GM12878 (cell line): ENCODE measurements around the gene SLC39A13. TPM values are rescaled to one million over a fixed set of nuclear protein-coding genes. Genes with fewer than 3 reads are reported as not detected.

Experiments used
- ATAC-seq: fragments of 200-7000 bp; cut with Tn5 transposase; 3 replicates; pipeline ENCODE4 v1.9.1; 2020; ENCODE audit warnings: mild to moderate bottlenecking, moderate library complexity
- Bru-seq: library from RNA; stranded (reverse); fragments of 400-500 nt; gene quantifications from one replicate; lab custom pipeline; 2021; lab: Mats Ljungman, UMichigan
- BruChase-seq, 2 experiments: library from RNA; stranded (reverse); fragments of 400-500 nt; gene quantifications; one replicate each; lab custom pipeline; 2021; lab: Mats Ljungman, UMichigan
- BruUV-seq: library from RNA; stranded (reverse); fragments of 400-500 nt; replicated peaks from 2 replicates; lab custom pipeline; 2021; lab: Mats Ljungman, UMichigan
- CTCF ChIA-PET: fragments of 300-600 bp; sonication (Branson Sonifier 250); formaldehyde crosslinking; extraction: SDS; loops from one replicate; lab custom pipeline; 2021; ENCODE audit warnings: inconsistent platforms; lab: Yijun Ruan, JAX
- POLR2A ChIA-PET: fragments of 350-600 bp; formaldehyde crosslinking; extraction: SDS; loops from one replicate; lab custom pipeline; 2021; ENCODE audit warnings: inconsistent platforms; lab: Charles Lee
- RAD21 ChIA-PET: fragments of 300-600 bp; sonication (Branson Sonifier 250); formaldehyde crosslinking; loops from one replicate; lab custom pipeline; 2023; ENCODE audit warnings: antibody characterized with exemption; ENCODE audit not compliant: unreplicated experiment; lab: Charles Lee
- SMC1A ChIA-PET: fragments of 300-600 bp; sonication (Branson Sonifier 250); formaldehyde crosslinking; loops from one replicate; lab custom pipeline; 2023; ENCODE audit not compliant: unreplicated experiment, uncharacterized antibody; lab: Charles Lee
- DNase-seq: peaks from one replicate; pipeline ENCODE4 v3.0.0-alpha.2; 2011; ENCODE audit warnings: low read depth, low spot score
- FAIRE-seq: peaks from 3 replicates; lab custom pipeline; 2011; peaks lifted over from hg19 to GRCh38; lab: Jason Lieb, UNC
- H2AFZ ChIP-seq: 2 replicates; pipeline ENCODE4 v1.6.0; 2011; ENCODE audit warnings: low read depth, low read length, control low read depth; ENCODE audit not compliant: control insufficient read depth
- H3K27ac ChIP-seq: 2 replicates; pipeline ENCODE4 v1.5.1; 2011; ENCODE audit warnings: control low read depth; ENCODE audit not compliant: control insufficient read depth, insufficient read depth
- H3K27me3 ChIP-seq, 2 experiments: replicated peaks in 1 of 2; 2 replicates each; pipeline versions ENCODE4 v1.6.0 to v1.6.1; 2011; ENCODE audit warnings: low read length in 1 of 2; ENCODE audit not compliant: control insufficient read depth in 2 of 2, insufficient read depth in 2 of 2
- H3K36me3 ChIP-seq, 2 experiments: 2 replicates each; pipeline ENCODE4 v1.5.1; 2011; ENCODE audit warnings: low read length in 1 of 2; ENCODE audit not compliant: control insufficient read depth in 2 of 2, insufficient read depth in 2 of 2
- H3K4me1 ChIP-seq: 2 replicates; pipeline ENCODE4 v1.6.1; 2011; ENCODE audit warnings: mild to moderate bottlenecking, low read length, moderate library complexity, mixed read lengths; ENCODE audit not compliant: control insufficient read depth, insufficient read depth
- H3K4me2 ChIP-seq: 2 replicates; pipeline ENCODE4 v1.6.0; 2011; ENCODE audit warnings: control low read depth; ENCODE audit not compliant: control insufficient read depth, insufficient read depth
- H3K4me3 ChIP-seq: fragments of 200-600 bp; sonication (generic); 2 replicates; pipeline ENCODE4 v1.5.1; 2016
- H3K79me2 ChIP-seq: 2 replicates; pipeline ENCODE4 v1.6.0; 2011; ENCODE audit warnings: low read length; ENCODE audit not compliant: control insufficient read depth, insufficient read depth
- H3K9ac ChIP-seq: 2 replicates; pipeline ENCODE4 v1.8.0; 2011; ENCODE audit warnings: low read length, control low read depth, mixed read lengths; ENCODE audit not compliant: control insufficient read depth, insufficient read depth
- H3K9me3 ChIP-seq: replicated peaks from 3 replicates; pipeline ENCODE4 v1.5.1; 2011; ENCODE audit warnings: mild to moderate bottlenecking, low read length; ENCODE audit not compliant: control insufficient read depth, insufficient read depth
- H4K20me1 ChIP-seq: 2 replicates; pipeline ENCODE4 v1.6.0; 2011; ENCODE audit not compliant: control insufficient read depth, insufficient read depth
- BHLHE40 ChIP-seq, 2 experiments: fragments of 450-650 bp in 1 of 2; IDR thresholded peaks; 2 replicates each; pipeline ENCODE4 v1.6.1; 2011 to 2017; ENCODE audit warnings: low read depth in 2 of 2, borderline replicate concordance in 1 of 2, improper control_type of control experiment in 1 of 2, low read length in 1 of 2, mild to moderate bottlenecking in 1 of 2
- CEBPB ChIP-seq, 2 experiments: fragments of 150-350 bp in 1 of 2; IDR thresholded peaks; 2 replicates each; pipeline ENCODE4 v1.6.1; 2012 to 2014; ENCODE audit warnings: low read depth in 2 of 2, low read length in 2 of 2, borderline replicate concordance in 1 of 2, inconsistent platforms in 1 of 2
- CREB1 ChIP-seq: IDR thresholded peaks from 2 replicates; pipeline ENCODE4 v1.6.1; 2012; ENCODE audit warnings: low read depth, mild to moderate bottlenecking, inconsistent platforms
- DPF2 ChIP-seq: fragments of 450-650 bp; IDR thresholded peaks from 2 replicates; pipeline ENCODE4 v1.6.1; 2017; ENCODE audit warnings: mild to moderate bottlenecking
- EED ChIP-seq: sonication (generic); IDR thresholded peaks from 2 replicates; pipeline ENCODE4 v1.6.1; 2016; ENCODE audit warnings: antibody characterized with exemption, low read depth
- ESRRA ChIP-seq: IDR thresholded peaks from 2 replicates; pipeline ENCODE4 v1.6.1; 2012; ENCODE audit warnings: mild to moderate bottlenecking, low read length, improper control_type of control experiment
- FOS ChIP-seq: IDR thresholded peaks from 3 replicates; pipeline ENCODE4 v1.6.1; 2011; ENCODE audit warnings: borderline replicate concordance; ENCODE audit not compliant: insufficient read length; ENCODE audit errors: extremely low read depth
- FOXK2 ChIP-seq: fragments of 450-650 bp; IDR thresholded peaks from 2 replicates; pipeline ENCODE4 v1.6.1; 2017; ENCODE audit warnings: mild to moderate bottlenecking, moderate library complexity
- GATAD2B ChIP-seq: fragments of 450-650 bp; conservative IDR thresholded peaks from 2 replicates; pipeline ENCODE4 v1.6.1; 2017; ENCODE audit warnings: low read depth, mild to moderate bottlenecking, moderate library complexity
- IRF3 ChIP-seq: fragments of 450-650 bp; IDR thresholded peaks from 2 replicates; pipeline ENCODE4 v1.6.1; 2014; ENCODE audit warnings: mild to moderate bottlenecking
- LARP7 ChIP-seq: fragments of 450-650 bp; IDR thresholded peaks from 2 replicates; pipeline ENCODE4 v1.6.1; 2017; ENCODE audit warnings: mild to moderate bottlenecking
- MTA2 ChIP-seq: fragments of 450-650 bp; IDR thresholded peaks from 2 replicates; pipeline ENCODE4 v1.6.1; 2016; ENCODE audit warnings: low read depth, mild to moderate bottlenecking, moderate library complexity
- RCOR1 ChIP-seq: conservative IDR thresholded peaks from 2 replicates; pipeline ENCODE4 v1.6.1; 2012; ENCODE audit warnings: low read depth, low read length, improper control_type of control experiment
- RFX5 ChIP-seq: IDR thresholded peaks from 2 replicates; pipeline ENCODE4 v1.6.1; 2011; ENCODE audit warnings: low read depth, low read length, improper control_type of control experiment
- SIX5 ChIP-seq: IDR thresholded peaks from 2 replicates; pipeline ENCODE4 v1.6.1; 2011; ENCODE audit warnings: mild to moderate bottlenecking, low read depth, low read length, moderate library complexity; ENCODE audit not compliant: severe bottlenecking
- SUPT20H ChIP-seq: IDR thresholded peaks from 2 replicates; pipeline ENCODE4 v1.6.1; 2011; ENCODE audit warnings: low read depth, mild to moderate bottlenecking, low read length, moderate library complexity, borderline replicate concordance; ENCODE audit not compliant: control insufficient read depth
- ZNF24 ChIP-seq: fragments of 450-650 bp; IDR thresholded peaks from 2 replicates; pipeline ENCODE4 v1.6.1; 2017; ENCODE audit warnings: antibody characterized with exemption, mild to moderate bottlenecking
- ZNF274 ChIP-seq: IDR thresholded peaks from one replicate; pipeline ENCODE4 v1.8.0; 2011; ENCODE audit not compliant: insufficient read length, insufficient read depth
- ZZZ3 ChIP-seq: IDR thresholded peaks from 2 replicates; pipeline ENCODE4 v1.6.1; 2011; ENCODE audit warnings: low read depth; ENCODE audit not compliant: control insufficient read depth, insufficient read length
- WGBS: methylation state at CpG from one replicate; pipeline ENCODE4 v1.1.6; 2016; ENCODE audit warnings: low lambda C conversion rate; ENCODE audit not compliant: insufficient replicate concordance, insufficient coverage; ENCODE audit errors: missing lambda C conversion rate; 5-methylcytosine and 5-hydroxymethylcytosine counted together
- in situ Hi-C: fragments of 300-500 bp; cut with MboI; formaldehyde crosslinking; loops from 9 replicates; pipeline ENCODE4 v1.14.3; 2018; ENCODE audit warnings: mixed read lengths
- intact Hi-C: fragments of 100-400 bp; cut with micrococcal nuclease; formaldehyde crosslinking; loops from one replicate; pipeline ENCODE4 v1.14.2; 2022; ENCODE audit not compliant: unreplicated experiment
- long read RNA-seq, 2 experiments: library from polyadenylated mRNA; unstranded; transcript quantifications; one replicate each; pipeline ENCODE4 v2.0.0, GENCODE V29; 2019 to 2020
- polyA minus RNA-seq, 3 experiments: library from RNA; depleted of rRNA, polyadenylated mRNA; stranded (reverse); fragments of >200 nt; gene quantifications; 2 replicates each; pipeline ENCODE4 v1.2.3, GENCODE V29; 2011
- polyA plus RNA-seq, 11 experiments: library from polyadenylated mRNA; depleted of rRNA in 4 of 11; unstranded in 6 of 11; stranded (reverse) in 5 of 11; fragments of >200 nt; fragmentation: Nextera tagmentation in 4 of 11; fragmentation: Illumina TruSeq in 1 of 11; extraction: Ambion mirVana in 4 of 11; extraction: Trizol in 1 of 11; gene quantifications; 1 replicate in 1 of 11; 2 replicates in 10 of 11; pipeline versions ENCODE4 v1.2.1 to v1.2.3, GENCODE V29; 2011 to 2016; ENCODE audit warnings: inconsistent platforms in 2 of 11, missing spikeins in 2 of 11, low read depth in 1 of 11
- total RNA-seq, 4 experiments: library from RNA; depleted of rRNA in 3 of 4; stranded (reverse); fragments of >200 nt in 3 of 4; fragmentation: Illumina TruSeq in 1 of 4; extraction: Trizol in 1 of 4; gene quantifications; 2 replicates each; pipeline versions ENCODE4 v1.2.1 to v1.2.3, GENCODE V29; 2013 to 2021

The SLC39A13 gene
- total RNA-seq (2013; cell fraction: nucleolus; rRNA removed) = 7.2 and 9.7 TPM in 2 replicates
- total RNA-seq (2014; rRNA removed) (11.3 and 14.5 TPM in 2 replicates), total RNA-seq (2014; rRNA removed; fragmentation: Illumina TruSeq; extraction: Trizol) (3.3 and 3.6 TPM in 2 replicates), total RNA-seq (2021) (14.5 and 15.0 TPM in 2 replicates), polyA plus RNA-seq (2011; rRNA removed) (2.0 and 4.2 TPM in 2 replicates), polyA plus RNA-seq (2014; fragmentation: Illumina TruSeq; extraction: Trizol) (2.1 and 3.2 TPM in 2 replicates), polyA plus RNA-seq (2014; fragmentation: Nextera tagmentation; extraction: Ambion mirVana) (under 1 TPM; 0.23 to 0.60 TPM), polyA plus RNA-seq (2014; rRNA removed) (19.8 and 20.4 TPM in 2 replicates), polyA plus RNA-seq (2016; fragmentation: Nextera tagmentation; extraction: Ambion mirVana) (1 to 10 TPM; 8.4 to 8.9 TPM), polyA minus RNA-seq (2011; rRNA and poly(A)+ RNA removed) (2.6 and 4.5 TPM in 2 replicates), Bru-seq, nascent RNA (percentile 59 among the genes with signal in this experiment), BruChase-seq, experiment 1, labeled RNA remaining after a 6-hour chase (percentile 58 among the genes with signal in this experiment), BruChase-seq, experiment 2, labeled RNA remaining after a 2-hour chase (percentile 55 among the genes with signal in this experiment)
- polyA plus RNA-seq (2011; ENCODE audit: low read depth) = 3.5 TPM
- polyA plus RNA-seq (2011; cell fraction: cytosol; rRNA removed) = 6.3 and 12.0 TPM in 2 replicates
- 51.1 and 51.6 TPM in 2 replicates for polyA plus RNA-seq (2011; cell fraction: nucleus; rRNA removed)
- polyA plus RNA-seq (2012) = 11.0 and 11.1 TPM in 2 replicates
- 2.3 and 2.4 TPM in 2 replicates for polyA minus RNA-seq (2011; cell fraction: cytosol; rRNA and poly(A)+ RNA removed)
- 4.6 and 7.7 TPM in 2 replicates for polyA minus RNA-seq (2011; cell fraction: nucleus; rRNA and poly(A)+ RNA removed)
- long read RNA-seq, experiment 1, partial matches to known transcripts = 0 of 3 reads
- long read RNA-seq, experiment 1, other reads (novel, unspliced or antisense) = 3 of 3 reads
- long read RNA-seq, experiment 2 = 0 reads

DNA sequence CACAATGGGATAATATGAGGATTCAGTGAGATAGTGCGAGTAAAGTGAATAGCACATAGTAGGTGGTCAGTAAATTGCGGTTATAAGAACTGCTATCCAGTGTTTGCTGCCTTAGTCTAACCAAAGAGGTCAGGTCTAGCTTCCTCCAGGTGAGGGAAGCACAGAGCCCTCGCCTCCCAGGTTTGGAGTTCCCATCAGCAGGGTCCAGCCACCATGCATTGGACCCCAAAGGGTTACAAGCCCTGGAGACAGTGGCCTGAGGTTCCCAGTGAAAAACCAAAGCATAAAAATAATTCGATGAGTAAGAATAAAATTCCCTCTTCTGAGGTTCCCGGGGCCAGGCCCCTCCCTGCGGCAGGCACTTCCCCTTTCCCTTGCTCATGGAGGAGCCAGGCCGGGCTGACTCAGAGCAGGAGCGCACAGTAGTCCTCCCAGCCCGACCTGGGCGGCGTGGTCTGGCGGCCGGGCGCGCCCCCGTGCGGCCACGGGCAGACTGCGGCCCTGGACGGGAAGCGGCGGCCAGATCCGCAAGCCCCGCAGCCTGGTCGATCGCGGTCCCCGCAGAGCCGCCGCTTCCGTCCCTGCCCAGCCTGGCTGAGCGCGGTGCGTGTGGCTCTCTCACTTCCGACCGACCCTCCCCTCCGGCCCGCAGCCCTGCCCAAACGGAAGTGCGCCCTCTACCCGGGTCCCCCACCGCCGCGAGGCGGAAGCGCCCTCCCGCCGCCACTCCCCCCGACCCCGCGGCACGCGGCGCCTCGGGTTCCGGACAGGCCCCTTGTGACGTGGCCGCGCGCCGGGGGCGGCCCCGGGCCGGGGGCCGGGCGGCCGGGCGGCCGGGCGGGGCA is at the start of gene SLC39A13:
TSS of gene SLC39A13 (plus strand) at position 845 of the 845 bp plus-strand sequence. CDS start 1,505 bp downstream, outside the sequence.
- BruUV-seq = TSS peak; percentile 96
- intact Hi-C loops = loop anchor here (1.0 to 10.0 kb wide), 6 partner anchors 30 to 447 kb away; partner anchors contain the start of genes MADD and SPI1
- H3K4me3 ChIP-seq = peak within 1 kb of the TSS; percentile 93
- TF ChIP-seq ESRRA = 0 out of 2 replicates have a peak, but pooled peaks have one; percentile 46
- no peak for TF ChIP-seq FOS
- peak; percentile 58 for TF ChIP-seq MTA2
- TF ChIP-seq BHLHE40 (IDR thresholded peaks at IDR 0.05; ENCODE audit: borderline replicate concordance in 1 of 2, low read depth in 2 of 2, low read length in 1 of 2) = peak; percentile 59 to 89; a peak in 3 of 4 replicates
- TF ChIP-seq ZNF274 = no peak
- no peak for TF ChIP-seq ZZZ3
- TF ChIP-seq CEBPB (IDR thresholded peaks at IDR 0.05; ENCODE audit: borderline replicate concordance in 1 of 2, low read depth in 2 of 2, low read length in 2 of 2) = no peak
- no peak for TF ChIP-seq SUPT20H
- TF ChIP-seq SIX5 = peak; percentile 78
- peak; percentile 90 for TF ChIP-seq RCOR1
- TF ChIP-seq GATAD2B = peak; percentile 100
- TF ChIP-seq FOXK2 = peak; percentile 73
- no peak; the same call in 1 of the 2 replicates for TF ChIP-seq RFX5
- peak; percentile 100 for TF ChIP-seq LARP7
- TF ChIP-seq CREB1 = peak; percentile 94
- TF ChIP-seq EED = peak; percentile 98
- TF ChIP-seq ZNF24 = peak; percentile 81
- peak; percentile 22; the same call in 1 of the 2 replicates for TF ChIP-seq IRF3
- peak; percentile 99 for TF ChIP-seq DPF2

More for the DNA sequence above, at the start of gene SLC39A13:
- ChIA-PET POLR2A (interaction anchor here (0.6 to 2.5 kb wide), 11 partner anchors 8 to 193 kb away, joined by 3 to 15 read pairs (median 6); partner anchors contain the start of genes DDB2, PSMC3 and SPI1), CTCF (interaction anchor here (0.6 to 7.4 kb wide), 12 partner anchors 9 to 230 kb away, joined by 3 to 161 read pairs (median 5); partner anchors contain the start of genes ACP2, ARFGAP2 and SPI1), SMC1A (interaction anchor here (0.8 to 2.9 kb wide), 7 partner anchors 10 to 161 kb away, joined by 3 to 32 read pairs (median 3); partner anchors contain the start of gene SPI1), RAD21 (interaction anchor here (0.6 to 2.4 kb wide), 16 partner anchors 9 to 256 kb away, joined by 3 to 15 read pairs (median 4); partner anchors contain the start of gene ACP2)
- in situ Hi-C loops = loop anchor here (5.0 kb wide), 1 partner anchor 36 kb away; no protein-coding TSS in a partner anchor
- H3K27me3 ChIP-seq = no peaks in the 10 kb centered on the region
- H3K4me1 ChIP-seq = peaks cover 17% of the 10 kb centered on the region
- ATAC-seq (peak; percentile 92), FAIRE-seq (peak; percentile 77), DNase-seq (peak; percentile 79)
- peak within 1 kb of the TSS; percentile 95 for H3K4me2 ChIP-seq
- WGBS = 3% methylated on average over 40 of the region's 70 CpGs
- H2AFZ ChIP-seq = peak within 1 kb of the TSS; percentile 81
- peak within 1 kb of the TSS; percentile 89 for H3K9ac ChIP-seq
- H3K27ac ChIP-seq = peak within 1 kb of the TSS; percentile 95
- H3K79me2 ChIP-seq = peaks cover 2% of the 10 kb centered on the region
- H3K9me3 ChIP-seq = no peaks in the 10 kb centered on the region
- H3K36me3 ChIP-seq = no peaks in the 10 kb centered on the region; a peak in 1 of 4 replicates
- no peaks in the 10 kb centered on the region for H4K20me1 ChIP-seq
